ENCODE measurements around the gene RAB11FIP3. TPM values are rescaled to one million over a fixed set of nuclear protein-coding genes. Genes with fewer than 3 reads are reported as not detected.
"Not testable (repeated sequence)": the region's sequence is repeated elsewhere in the genome, so short reads cannot be mapped to it uniquely, and the experiment has no call there.

Gene RAB11FIP3
- total and polyA plus RNA-seq, 11 donors, result 19.3 to 39.9 (median 31.9) TPM

DNA sequence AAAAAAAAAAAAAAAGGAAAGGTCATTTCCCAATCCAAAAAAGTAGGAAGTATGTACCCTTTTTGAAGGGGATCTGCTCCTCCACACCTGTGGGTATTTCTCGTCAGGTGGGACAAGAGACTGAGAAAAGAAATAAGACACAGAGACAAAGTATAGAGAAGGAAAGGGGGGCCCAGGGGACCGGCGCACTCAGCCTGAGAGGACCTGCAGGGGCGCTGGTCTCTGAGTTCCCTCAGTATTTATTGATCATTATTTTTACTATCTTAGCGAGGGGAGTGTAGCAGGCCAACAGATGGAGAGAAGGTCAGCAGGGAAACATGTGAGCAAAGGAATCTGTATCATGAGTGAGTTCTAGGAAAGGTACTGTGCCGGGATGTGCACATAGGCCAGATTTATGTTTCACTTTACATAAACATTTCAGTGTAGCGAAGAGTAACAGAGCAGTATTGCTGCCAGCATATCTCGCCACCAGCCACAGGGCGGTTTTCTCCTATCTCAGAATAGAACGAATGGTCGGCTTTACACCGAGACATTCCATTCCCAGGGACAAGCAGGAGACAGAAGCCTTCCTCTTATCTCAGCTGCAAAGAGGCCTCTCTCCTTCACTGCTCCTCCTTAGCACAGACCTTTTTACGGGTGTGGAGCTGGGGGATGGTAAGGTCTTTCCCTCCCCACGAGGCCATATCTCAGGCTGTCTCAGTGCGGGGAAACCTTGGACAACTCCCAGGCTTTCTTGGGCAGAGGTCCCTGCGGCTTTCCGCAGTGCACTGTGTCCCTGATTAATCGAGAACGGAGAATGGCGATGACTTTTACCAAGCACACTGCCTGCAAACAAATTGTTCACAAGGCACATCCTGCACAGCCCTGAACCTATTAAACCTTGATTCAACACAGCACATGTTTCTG, 37.4 kb upstream of the RAB11FIP3 start:
- WGBS, 4 donors, result 34 to 46% (median 43%) methylated on average over 20 of the region's 20 CpGs
- ATAC-seq, result peak in 3 of 4 donors; percentile 13 to 25 (median 18)
- peak in 3 of 5 donors; percentile 46 to 67 (median 48) for DNase-seq
- H3K4me1 ChIP-seq, result peaks cover 0 to 34% (median 12%) of the 10 kb centered on the region in 12 donors
- intact Hi-C loops (cut with DNase I); H3K27me3 ChIP-seq; H3K36me3 ChIP-seq; H3K9me3 ChIP-seq: not testable (repeated sequence)
- H3K4me3 ChIP-seq, result peak overlapping the region in 7 of 12 donors; percentile 7 to 25 (median 18)
- H3K27ac ChIP-seq, result peak overlapping the region in 11 of 12 donors; percentile 22 to 76 (median 59)
- TF ChIP-seq CTCF (IDR thresholded peaks at IDR 0.05), result peak in 1 of 12 donors; percentile 14

DNA sequence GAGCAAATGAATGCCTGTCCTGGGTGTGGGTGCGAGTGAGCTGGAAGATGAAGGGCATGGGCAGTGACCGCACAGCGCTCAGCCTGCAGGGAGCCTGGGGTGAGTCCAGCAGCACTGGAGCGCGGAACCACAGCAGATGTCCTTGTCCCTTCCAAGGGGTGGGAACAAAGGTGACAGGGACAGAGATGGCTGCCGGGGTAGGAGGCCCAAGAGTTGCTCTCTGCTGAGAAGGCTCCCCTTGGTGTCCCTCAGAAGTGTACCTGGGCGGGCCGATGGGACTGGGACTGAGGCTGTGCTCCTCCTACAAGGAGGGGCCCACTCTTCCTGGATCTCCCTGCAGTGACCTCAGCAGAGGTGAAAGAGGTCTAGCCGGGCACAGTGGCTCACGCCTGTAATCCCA, 36.1 kb upstream of the RAB11FIP3 start:
- peak in 1 of 5 donors; percentile 19 for DNase-seq
- ATAC-seq, result peak in 1 of 4 donors; percentile 30
- Histone ChIP-seq H3K4me3 (no peak overlapping the region), H3K27ac (no peak overlapping the region), H3K36me3 (no peaks in the 10 kb centered on the region), H3K4me1 (peaks cover 0 to 20% (median 3%) of the 10 kb centered on the region in 12 donors), H3K9me3 (no peaks in the 10 kb centered on the region), H3K27me3 (no peaks in the 10 kb centered on the region)
- WGBS, 4 donors, result 79 to 91% (median 83%) methylated on average over 7 to 10 of the region's 10 CpGs
- intact Hi-C loops (cut with DNase I), result no loop called here
- no peak for TF ChIP-seq CTCF (IDR thresholded peaks at IDR 0.05)

GRCh38 chr16:391885-392335, 33.5 kb upstream of the RAB11FIP3 start:
- intact Hi-C loops (cut with DNase I), result loop anchor here in 3 of 10 donors (10.0 kb wide), 2 partner anchors 93 to 273 kb away; partner anchors contain the start of gene RHOT2 (in 2 of the 3)

More at GRCh38 chr16:391885-392335, 33.5 kb upstream of the RAB11FIP3 start:
- 70 to 85% (median 74%) methylated on average over 7 of the region's 7 CpGs for WGBS, 4 donors
- no peaks in the 10 kb centered on the region for H3K27me3 ChIP-seq
- TF ChIP-seq CTCF (IDR thresholded peaks at IDR 0.05) (peak; percentile 47 to 67 (median 62)), POLR2A (IDR thresholded peaks at IDR 0.05) (no peak)
- DNase-seq (peak in 2 of 5 donors; percentile 32 to 39), ATAC-seq (peak in 3 of 4 donors; percentile 49 to 66 (median 66))
- no peaks in the 10 kb centered on the region for H3K9me3 ChIP-seq
- no peak overlapping the region for H3K4me3 ChIP-seq
- peaks cover 0 to 22% (median 9%) of the 10 kb centered on the region in 12 donors for H3K4me1 ChIP-seq
- H3K36me3 ChIP-seq, result no peaks in the 10 kb centered on the region
- H3K27ac ChIP-seq, result no peak overlapping the region

Measured in heart left ventricle (tissue), 16 donors.